PC-3 (cell line): ENCODE results near the gene PSMD1. TPM values are rescaled to one million over a fixed set of nuclear protein-coding genes. Genes with fewer than 3 reads are reported as not detected.

Experiments
- ATAC-seq: fragments of 200-7000 bp; cut with Tn5 transposase; 2 replicates; pipeline ENCODE4 v1.9.1; 2020; ENCODE audit warnings: mild to moderate bottlenecking, moderate library complexity
- BruUV-seq: library from RNA; stranded (reverse); fragments of 400-500 nt; replicated peaks from 2 replicates; lab custom pipeline; 2021; lab: Mats Ljungman, UMichigan
- CTCF ChIA-PET: fragments of 300-600 bp; sonication (Branson Sonifier 250); formaldehyde crosslinking; loops from one replicate; lab custom pipeline; 2022; ENCODE audit warnings: antibody characterized with exemption; lab: Charles Lee
- POLR2A ChIA-PET: fragments of 300-600 bp; sonication (Branson Sonifier 250); formaldehyde crosslinking; loops from one replicate; lab custom pipeline; 2022; ENCODE audit warnings: antibody characterized with exemption; ENCODE audit not compliant: unreplicated experiment; lab: Charles Lee
- DNase-seq: peaks from one replicate; pipeline ENCODE4 v3.0.0-alpha.2; 2015
- H2AFZ ChIP-seq: fragments of 300-600 bp; sonication (generic); 2 replicates; pipeline ENCODE4 v1.6.0; 2016; ENCODE audit warnings: antibody characterized with exemption, low read length
- H3F3A ChIP-seq: fragments of 300-600 bp; sonication (generic); one replicate; pipeline ENCODE4 v1.6.0; 2017; ENCODE audit warnings: antibody characterized with exemption, low read length, control low read depth, mild to moderate bottlenecking; ENCODE audit not compliant: unreplicated experiment
- H3K27ac ChIP-seq: fragments of 300-600 bp; sonication (generic); 2 replicates; pipeline ENCODE4 v1.5.1; 2016; ENCODE audit warnings: mild to moderate bottlenecking, low read length
- H3K27me3 ChIP-seq: fragments of 300-600 bp; sonication (generic); 2 replicates; pipeline ENCODE4 v1.6.1; 2016; ENCODE audit warnings: low read length, mixed read lengths
- H3K36me3 ChIP-seq: fragments of 300-600 bp; sonication (generic); 2 replicates; pipeline ENCODE4 v1.6.1; 2016; ENCODE audit warnings: low read depth, mixed run types, low read length, mixed read lengths
- H3K4me1 ChIP-seq: fragments of 300-600 bp; sonication (generic); 2 replicates; pipeline ENCODE4 v1.5.1; 2016; ENCODE audit warnings: low read length; ENCODE audit not compliant: insufficient read depth
- H3K4me2 ChIP-seq: fragments of 300-600 bp; sonication (generic); 2 replicates; pipeline ENCODE4 v1.6.0; 2016; ENCODE audit warnings: low read length
- H3K4me3 ChIP-seq: fragments of 300-600 bp; sonication (generic); 2 replicates; pipeline ENCODE4 v1.5.1; 2016; ENCODE audit warnings: mild to moderate bottlenecking, low read length, mixed read lengths
- H3K79me2 ChIP-seq: fragments of 300-600 bp; sonication (generic); 2 replicates; pipeline ENCODE4 v1.6.1; 2017; ENCODE audit warnings: low read length, mixed read lengths
- H3K9ac ChIP-seq: fragments of 300-600 bp; sonication (generic); 2 replicates; pipeline ENCODE4 v1.6.0; 2016; ENCODE audit warnings: mild to moderate bottlenecking, low read length
- H3K9me2 ChIP-seq: fragments of 300-600 bp; sonication (generic); replicated peaks from 2 replicates; pipeline ENCODE4 v1.6.1; 2016; ENCODE audit warnings: mixed run types, low read length, mixed read lengths
- H3K9me3 ChIP-seq: fragments of 300-600 bp; sonication (generic); 2 replicates; pipeline ENCODE4 v1.6.1; 2016; ENCODE audit warnings: low read length, mixed read lengths
- H4K20me1 ChIP-seq: fragments of 300-600 bp; sonication (generic); 2 replicates; pipeline ENCODE4 v1.6.1; 2016; ENCODE audit warnings: low read length, mixed read lengths
- CTCF ChIP-seq: fragments of 300-600 bp; sonication (generic); conservative IDR thresholded peaks from 2 replicates; pipeline ENCODE4 v1.5.1; 2017; ENCODE audit warnings: antibody characterized with exemption, low read depth, mild to moderate bottlenecking, low read length
- EZH2 ChIP-seq: fragments of 300-600 bp; sonication (generic); IDR thresholded peaks from one replicate; pipeline ENCODE4 v1.6.1; 2017; ENCODE audit warnings: antibody characterized with exemption, mild to moderate bottlenecking, low read length; ENCODE audit not compliant: unreplicated experiment
- EZH2phosphoT487 ChIP-seq: fragments of 300-600 bp; sonication (generic); IDR thresholded peaks from 2 replicates; pipeline ENCODE4 v1.6.1; 2018; ENCODE audit warnings: mild to moderate bottlenecking, antibody characterized with exemption, low read length, borderline replicate concordance
- intact Hi-C: fragments of 100-400 bp; cut with micrococcal nuclease; formaldehyde crosslinking; loops from 2 replicates; pipeline ENCODE4 v1.9.0; 2023
- total RNA-seq: library from RNA; depleted of rRNA; stranded (reverse); fragments of >200 nt; gene quantifications from 2 replicates; pipeline ENCODE4 v1.2.3, GENCODE V29; 2014

Gene PSMD1
- total RNA-seq, 1 experiment from 2014 or later, result 154 TPM

- no peaks in the 10 kb centered on the region for H3K9me2 ChIP-seq
- H3K4me3 ChIP-seq, result no peak overlapping the region
- H3K27me3 ChIP-seq, result no peaks in the 10 kb centered on the region
- no peak for TF ChIP-seq EZH2
- no peak for TF ChIP-seq CTCF
- TF ChIP-seq EZH2phosphoT487, result no peak
- H3K79me2 ChIP-seq, result peaks cover 52% of the 10 kb centered on the region
- peaks cover 4% of the 10 kb centered on the region for H3F3A ChIP-seq
- H3K36me3 ChIP-seq, result 0 out of 2 replicates have a peak, but pooled peaks cover 7% of the 10 kb centered on the region
- DNase-seq (peak; percentile 45), ATAC-seq (no peak)
- H3K27ac ChIP-seq, result 0 out of 2 replicates have a peak overlapping the region, but pooled peaks have one; percentile 21
- no TSS peak for BruUV-seq
- CTCF ChIA-PET, result no interaction called here
- H2AFZ ChIP-seq, result no peak overlapping the region
- no peaks in the 10 kb centered on the region for H3K9me3 ChIP-seq
- H4K20me1 ChIP-seq, result peaks cover 4% of the 10 kb centered on the region; the same call in 1 of the 2 replicates
- no peak overlapping the region for H3K9ac ChIP-seq
- POLR2A ChIA-PET, result no interaction called here
- peaks cover 61% of the 10 kb centered on the region for H3K4me1 ChIP-seq
- intact Hi-C loops, result loop anchor here (2.0 kb wide), 1 partner anchor 29 kb away; no protein-coding TSS in a partner anchor
- H3K4me2 ChIP-seq, result peak overlapping the region; percentile 1; the same call in 1 of the 2 replicates
These were observed 76.9 kb downstream of the PSMD1 start for GRCh38 chr2:231133365-231134099.

- no TSS peak for BruUV-seq
- Histone ChIP-seq H4K20me1 (peaks cover 4% of the 10 kb centered on the region; the same call in 1 of the 2 replicates), H2AFZ (no peak overlapping the region), H3K9me3 (no peaks in the 10 kb centered on the region), H3K9me2 (no peaks in the 10 kb centered on the region), H3K79me2 (peaks cover 50% of the 10 kb centered on the region), H3K36me3 (peaks cover 17% of the 10 kb centered on the region; the same call in 1 of the 2 replicates), H3K9ac (no peak overlapping the region), H3K4me1 (peaks cover 46% of the 10 kb centered on the region), H3K27me3 (no peaks in the 10 kb centered on the region), H3K27ac (no peak overlapping the region), H3K4me2 (no peak overlapping the region), H3K4me3 (no peak overlapping the region), H3F3A (peaks cover 4% of the 10 kb centered on the region)
- no peak for DNase-seq
- intact Hi-C loops, result no loop called here
- ChIA-PET CTCF (interaction anchor here (0.5 to 0.6 kb wide), 2 partner anchors 59 to 276 kb away, joined by 3 to 4 read pairs; no protein-coding TSS in a partner anchor), POLR2A (no interaction called here)
- no peak for ATAC-seq
- TF ChIP-seq EZH2, result no peak
- no peak for TF ChIP-seq EZH2phosphoT487
- TF ChIP-seq CTCF, result no peak
These were observed 78.4 kb downstream of the PSMD1 start for GRCh38 chr2:231134910-231135655.
